GM12864 (cell line): ENCODE measurements around the gene DTX1.
"Not testable (repeated sequence)": the region's sequence is repeated elsewhere in the genome, so short reads cannot be mapped to it uniquely, and the experiment has no call there.

Source experiments
- DNase-seq: peaks from one replicate; pipeline ENCODE4 v3.0.0-alpha.2; 2011; ENCODE audit warnings: low read depth
- H3K4me3 ChIP-seq: 2 replicates; pipeline ENCODE4 v1.5.1; 2011; ENCODE audit warnings: mild to moderate bottlenecking, low read depth, low read length, control low read depth
- CTCF ChIP-seq: IDR thresholded peaks from 2 replicates; pipeline ENCODE4 v1.5.1; 2011; ENCODE audit warnings: low read depth, mild to moderate bottlenecking, moderate library complexity, low read length, control low read depth, inconsistent platforms; ENCODE audit errors: missing control alignments

The DTX1 gene

DNA sequence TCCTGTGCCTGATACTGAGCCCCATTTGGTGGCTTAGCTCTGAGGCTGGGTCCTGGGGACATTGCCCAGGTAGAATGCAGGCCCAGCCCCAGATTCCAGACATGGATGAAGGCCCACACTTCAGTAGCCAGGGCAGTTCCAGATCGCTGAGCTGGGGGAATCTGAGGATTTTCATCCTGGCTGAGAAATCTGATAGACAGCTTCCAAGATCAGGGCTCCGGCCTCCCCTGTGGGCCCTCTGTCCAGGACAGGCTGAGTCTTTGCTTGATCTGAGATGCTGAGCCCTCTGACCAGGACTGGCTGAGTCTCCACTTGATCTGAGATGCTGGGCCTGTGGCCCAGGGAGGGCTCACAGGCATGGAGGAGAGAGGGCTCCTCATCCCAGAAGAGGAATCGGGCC is 82.3 kb downstream of the DTX1 start:
- no peak for TF ChIP-seq CTCF
- no peak for DNase-seq
- no peak overlapping the region for H3K4me3 ChIP-seq

DNA sequence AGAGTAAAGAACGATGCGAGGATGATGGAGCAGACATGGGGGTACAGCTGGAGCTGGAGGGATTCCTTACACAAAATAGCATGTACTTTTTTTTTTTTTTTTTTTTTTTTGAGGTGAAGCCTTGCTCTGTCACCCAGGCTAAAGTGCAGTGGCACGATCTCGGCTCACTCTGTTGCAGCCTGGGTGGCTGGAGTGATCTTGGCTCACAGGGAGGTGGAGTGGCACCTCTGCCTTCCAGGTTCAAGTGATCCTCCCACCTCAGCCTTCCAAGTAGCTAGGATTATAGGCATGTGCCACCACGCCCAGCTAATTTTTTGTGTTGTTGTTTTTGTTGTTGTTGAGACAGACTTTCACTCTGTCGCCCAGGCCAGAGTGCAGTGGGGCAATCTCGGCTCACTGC is 84.2 kb downstream of the DTX1 start:
- no peak for TF ChIP-seq CTCF
- no peak for DNase-seq
- H3K4me3 ChIP-seq: no peak overlapping the region

GRCh38 chr12:113141716-113142115 is 85.2 kb downstream of the DTX1 start:
- DNase-seq, H3K4me3 ChIP-seq: not testable (repeated sequence)

DNA sequence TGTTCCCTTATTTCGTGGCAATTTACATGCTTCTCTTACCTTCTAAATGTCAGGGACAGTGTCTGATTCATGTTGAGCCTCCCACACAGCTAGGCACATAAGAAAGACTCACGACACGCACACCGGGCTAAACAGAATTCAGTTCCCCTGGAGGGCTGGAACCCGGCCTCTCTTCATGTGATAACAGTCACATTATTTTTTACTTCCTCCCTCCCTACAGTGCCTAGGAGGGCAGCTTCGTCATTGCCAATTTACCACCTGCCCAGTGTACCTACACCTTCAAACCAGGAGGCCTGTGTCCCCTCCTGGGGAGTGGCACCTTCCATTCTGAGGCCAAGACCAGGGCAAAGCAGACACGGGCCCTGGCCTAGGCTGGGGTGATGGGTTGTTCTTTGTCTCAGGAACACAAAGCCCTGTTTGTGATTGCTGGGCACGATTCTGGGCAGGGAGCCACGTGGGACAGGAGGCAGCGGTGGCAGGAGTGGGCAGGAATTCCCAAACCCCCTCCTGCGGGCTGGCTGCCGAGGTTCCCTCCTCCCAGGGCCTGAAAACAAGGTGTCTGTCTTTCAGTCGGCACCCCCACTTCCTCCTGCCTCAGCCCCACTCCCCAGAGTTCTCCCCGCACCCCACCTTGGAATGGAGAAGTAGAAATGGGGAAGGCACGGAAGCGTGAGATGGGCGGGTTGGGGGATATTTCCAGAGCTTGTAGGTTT is 85.8 kb downstream of the DTX1 start:
- no peak for DNase-seq

DNA sequence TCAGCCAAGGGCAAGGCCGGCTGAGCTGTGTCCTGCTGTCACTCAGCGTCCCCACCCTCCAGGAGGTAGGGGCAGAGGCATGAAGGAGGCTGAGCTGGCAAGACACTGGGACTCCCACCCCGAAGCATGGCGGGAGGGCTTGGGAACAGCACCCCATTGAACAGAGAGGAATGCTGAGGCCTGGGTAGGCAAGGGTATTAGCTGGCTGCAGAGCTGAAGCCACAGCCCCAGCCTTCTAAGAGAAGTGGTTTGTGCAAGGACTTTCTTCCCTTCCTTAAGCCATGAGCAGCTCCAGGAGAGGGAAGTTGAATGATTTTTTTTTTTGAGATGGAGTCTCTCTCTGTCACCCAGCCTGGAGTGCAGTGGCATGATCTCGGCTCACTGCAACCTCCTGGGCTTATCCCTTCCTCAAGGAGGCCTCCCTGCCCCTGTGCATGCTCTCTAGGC is 86.4 kb downstream of the DTX1 start:
- no peak for TF ChIP-seq CTCF

More for the DNA sequence above, 85.8 kb downstream of the DTX1 start:
- no peak for TF ChIP-seq CTCF
- H3K4me3 ChIP-seq: no peak overlapping the region

GRCh38 chr12:113143959-113144358 is 87.4 kb downstream of the DTX1 start:
- DNase-seq: no peak
- TF ChIP-seq CTCF: no peak
- H3K4me3 ChIP-seq: no peak overlapping the region

More for the DNA sequence above, 86.4 kb downstream of the DTX1 start:
- H3K4me3 ChIP-seq: no peak overlapping the region
- DNase-seq: no peak

DNA sequence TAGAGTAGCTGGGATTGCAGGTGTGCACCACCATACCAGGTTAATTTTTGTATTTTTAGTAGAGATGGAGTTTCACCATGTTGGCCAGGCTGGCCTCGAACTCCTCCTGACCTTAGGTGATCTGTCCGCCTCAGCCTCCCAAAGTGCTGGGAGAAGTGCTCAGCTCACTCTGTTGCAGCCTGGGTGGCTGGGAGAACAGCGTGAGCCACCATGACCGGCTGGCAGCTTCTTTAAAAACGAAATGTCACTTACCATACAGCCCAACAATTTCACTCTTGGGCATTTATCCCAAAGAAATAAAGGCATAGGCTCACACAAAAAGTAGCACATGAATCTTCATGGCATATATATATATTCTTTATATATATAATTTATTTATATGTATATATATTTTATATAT is 88.3 kb downstream of the DTX1 start:
- DNase-seq: no peak
- no peak for TF ChIP-seq CTCF
- H3K4me3 ChIP-seq: no peak overlapping the region
